RWPE1 (cell line): ENCODE data around the gene EPB41L4A.

Source experiments
- CTCF ChIA-PET: fragments of 350-600 bp; sonication (Branson Sonifier 250); formaldehyde crosslinking; extraction: SDS; loops from one replicate; lab custom pipeline; 2021; lab: Yijun Ruan, JAX
- POLR2A ChIA-PET: fragments of 400-600 bp; formaldehyde crosslinking; extraction: SDS; loops from one replicate; lab custom pipeline; 2020; ENCODE audit warnings: antibody characterized with exemption; ENCODE audit not compliant: low non-redundant PET; lab: Yijun Ruan, JAX
- DNase-seq: peaks from one replicate; pipeline ENCODE4 v3.0.0; 2012; ENCODE audit warnings: low spot score
- H3K27ac ChIP-seq: fragments of 450-650 bp; 2 replicates; pipeline ENCODE4 v1.5.1; 2017
- CTCF ChIP-seq: fragments of 450-650 bp; conservative IDR thresholded peaks from 2 replicates; pipeline ENCODE4 v1.5.1; 2017; ENCODE audit warnings: low read depth, mild to moderate bottlenecking

The EPB41L4A gene

GRCh38 chr5:112160652-112161391 is 258.3 kb downstream of the EPB41L4A start:
- TF ChIP-seq CTCF: peak; percentile 99
- ChIA-PET CTCF (interaction anchor here (0.5 to 2.3 kb wide), 12 partner anchors 10 to 1392 kb away, joined by 3 to 12 read pairs (median 4); partner anchors contain the start of gene EPB41L4A), POLR2A (interaction anchor here (0.6 to 0.7 kb wide), 2 partner anchors 649 to 1013 kb away, joined by 3 to 7 read pairs; no protein-coding TSS in a partner anchor)

GRCh38 chr5:112159435-112159834 is 259.6 kb downstream of the EPB41L4A start:
- DNase-seq: no peak
- no peak for TF ChIP-seq CTCF
- CTCF ChIA-PET: interaction anchor here (1.1 to 1.3 kb wide), 2 partner anchors 13 to 16 kb away, joined by 3 to 4 read pairs; no protein-coding TSS in a partner anchor
- POLR2A ChIA-PET: no interaction called here
- no peak overlapping the region for H3K27ac ChIP-seq

More at GRCh38 chr5:112160652-112161391, 258.3 kb downstream of the EPB41L4A start:
- peak; percentile 97 for DNase-seq
- peak overlapping the region; percentile 76 for H3K27ac ChIP-seq

- no peak for TF ChIP-seq CTCF
- no peak for DNase-seq
- ChIA-PET POLR2A (no interaction called here), CTCF (interaction anchor here (0.7 kb wide), 1 partner anchor 411 kb away, joined by 4 read pairs; no protein-coding TSS in a partner anchor)
- no peak overlapping the region for H3K27ac ChIP-seq
Observed at GRCh38 chr5:112156211-112156610, 262.9 kb downstream of the EPB41L4A start.

- ChIA-PET POLR2A (no interaction called here), CTCF (interaction anchor here (0.7 kb wide), 1 partner anchor 409 kb away, joined by 4 read pairs; no protein-coding TSS in a partner anchor)
- TF ChIP-seq CTCF: no peak
- no peak for DNase-seq
- no peak overlapping the region for H3K27ac ChIP-seq
Observed at GRCh38 chr5:112154940-112155686, 264.0 kb downstream of the EPB41L4A start.

GRCh38 chr5:112149727-112150126 is 269.4 kb downstream of the EPB41L4A start:
- no peak overlapping the region for H3K27ac ChIP-seq
- ChIA-PET CTCF (interaction anchor here (0.7 to 1.5 kb wide), 6 partner anchors 11 to 1059 kb away, joined by 3 to 8 read pairs (median 4); no protein-coding TSS in a partner anchor), POLR2A (no interaction called here)
- DNase-seq: no peak
- no peak for TF ChIP-seq CTCF
